ENCODE measurements around the gene CNTNAP2. TPM values are rescaled to one million over a fixed set of nuclear protein-coding genes. Genes with fewer than 3 reads are reported as not detected.

CNTNAP2 gene
- total and polyA plus RNA-seq, 9 of the 15 experiments (the other 6 are each of a cell fraction or from before 2014, with no cell fraction given), result 0.04 to 0.62 (median 0.09) TPM; not detected in 4

- H3K79me2 ChIP-seq (ENCODE audit: control insufficient read depth, insufficient read depth, low read length), result no peaks in the 10 kb centered on the region
- DNase-seq (ENCODE audit: extremely low read depth in 1 of 4, low spot score in 3 of 4) (no peak), FAIRE-seq (no peak), ATAC-seq (no peak)
- no peaks in the 10 kb centered on the region for H3K36me3 ChIP-seq (ENCODE audit: control insufficient read depth, insufficient read depth, low read length)
- H3K4me2 ChIP-seq (ENCODE audit: insufficient read depth, low read length), result no peak overlapping the region
- H3K27ac ChIP-seq (ENCODE audit: extremely low read depth, low read depth, low read length), result no peak overlapping the region
- H3K27me3 ChIP-seq (ENCODE audit: control insufficient read depth in 2 of 2, insufficient read depth in 2 of 2, low read length in 2 of 2), result no peaks in the 10 kb centered on the region
- no peaks in the 10 kb centered on the region for H4K20me1 ChIP-seq (replicated peaks; ENCODE audit: control insufficient read depth, insufficient read depth, low read length)
- no peak overlapping the region for H3K4me3 ChIP-seq
- BruUV-seq (replicated peaks), result no TSS peak
- ChIA-PET CTCF (ENCODE audit: low intra/inter-chr PET ratio) (no interaction called here), POLR2A (no interaction called here)
- WGBS (ENCODE audit: insufficient coverage, low coverage, missing lambda C conversion rate), result 0% methylated on average over 3 of the region's 3 CpGs
- H3K9me1 ChIP-seq (ENCODE audit: control insufficient read depth, insufficient read depth, low read length), result no peaks in the 10 kb centered on the region
- TF ChIP-seq CCAR2 (IDR thresholded peaks at IDR 0.05; ENCODE audit: low read depth, low read length) (no peak), KAT8 (IDR thresholded peaks at IDR 0.05; ENCODE audit: low read depth) (no peak), IRF2 (CRISPR knock-in tag; IDR thresholded peaks at IDR 0.05) (no peak), ARID2 (IDR thresholded peaks at IDR 0.05) (no peak), GABPB1 (CRISPR knock-in tag; IDR thresholded peaks at IDR 0.05) (no peak), HNRNPL (IDR thresholded peaks at IDR 0.05; ENCODE audit: low read depth, low read length) (no peak), ESRRB (CRISPR knock-in tag; IDR thresholded peaks at IDR 0.05; ENCODE audit: borderline replicate concordance) (no peak), SPI1 (IDR thresholded peaks at IDR 0.05; ENCODE audit: borderline replicate concordance, low read depth, low read length) (no peak), SOX6 (IDR thresholded peaks at IDR 0.05) (no peak), HLTF (IDR thresholded peaks at IDR 0.05) (no peak), ZNF449 (CRISPR knock-in tag; IDR thresholded peaks at IDR 0.05) (no peak), DMBX1 (CRISPR knock-in tag; IDR thresholded peaks at IDR 0.05; ENCODE audit: borderline replicate concordance) (no peak), ZNF217 (CRISPR knock-in tag; IDR thresholded peaks at IDR 0.05) (no peak), ASH1L (IDR thresholded peaks at IDR 0.05; ENCODE audit: borderline replicate concordance, low read depth, partially characterized antibody) (no peak), THRAP3 (IDR thresholded peaks at IDR 0.05; ENCODE audit: borderline replicate concordance) (no peak), RREB1 (CRISPR knock-in tag; IDR thresholded peaks at IDR 0.05) (no peak), JUNB (CRISPR knock-in tag; conservative IDR thresholded peaks at IDR 0.05) (no peak)
- TF ChIP-seq, protein P1, sequence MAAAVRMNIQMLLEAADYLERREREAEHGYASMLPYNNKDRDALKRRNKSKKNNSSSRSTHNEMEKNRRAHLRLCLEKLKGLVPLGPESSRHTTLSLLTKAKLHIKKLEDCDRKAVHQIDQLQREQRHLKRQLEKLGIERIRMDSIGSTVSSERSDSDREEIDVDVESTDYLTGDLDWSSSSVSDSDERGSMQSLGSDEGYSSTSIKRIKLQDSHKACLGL (CRISPR knock-in tag; IDR thresholded peaks at IDR 0.05; ENCODE audit: borderline replicate concordance, poor library complexity, severe bottlenecking), result no peak
- no peaks in the 10 kb centered on the region for H3K4me1 ChIP-seq (replicated peaks in 1 of 2; ENCODE audit: control insufficient read depth in 2 of 2, insufficient read depth in 2 of 2, low read length in 2 of 2)
- in situ Hi-C loops (cut with MboI) (no loop called here), intact Hi-C loops (cut with micrococcal nuclease) (no loop called here)
- H3K9me3 ChIP-seq (replicated peaks; ENCODE audit: control insufficient read depth, insufficient read depth, low read depth, low read length), result 0 out of 2 replicates have a peak, but pooled peaks cover 2% of the 10 kb centered on the region
- no peak overlapping the region for H3K9ac ChIP-seq (ENCODE audit: insufficient read depth in 1 of 2, low read depth in 2 of 2, low read length in 2 of 2)
- no peak overlapping the region for H2AFZ ChIP-seq (ENCODE audit: low read depth, low read length)
These were observed 1824.8 kb downstream of the CNTNAP2 start for GRCh38 chr7:147941381-147941780.
